Esophagus squamous epithelium (tissue), 4 donors: ENCODE data around the gene NPAT.

ENCODE experiments used
- POLR2A ChIP-seq, 4 donors: fragments of 450-650 bp; IDR thresholded peaks; one replicate each; pipeline ENCODE4 v1.6.1; 2017; ENCODE audit warnings: antibody characterized with exemption in 4 of 4, mild to moderate bottlenecking in 4 of 4, moderate library complexity in 3 of 4
- TF ChIP-seq, protein P1 (sequence below), 6 experiments: fragments of 450-650 bp in 4 of 6; fragments of 200-600 bp in 2 of 6; sonication (generic) in 2 of 6; IDR thresholded peaks; one replicate each; pipeline ENCODE4 v1.5.1; 2016 to 2019; ENCODE audit warnings: antibody characterized with exemption in 6 of 6, mild to moderate bottlenecking in 4 of 6, moderate library complexity in 4 of 6

DNA sequence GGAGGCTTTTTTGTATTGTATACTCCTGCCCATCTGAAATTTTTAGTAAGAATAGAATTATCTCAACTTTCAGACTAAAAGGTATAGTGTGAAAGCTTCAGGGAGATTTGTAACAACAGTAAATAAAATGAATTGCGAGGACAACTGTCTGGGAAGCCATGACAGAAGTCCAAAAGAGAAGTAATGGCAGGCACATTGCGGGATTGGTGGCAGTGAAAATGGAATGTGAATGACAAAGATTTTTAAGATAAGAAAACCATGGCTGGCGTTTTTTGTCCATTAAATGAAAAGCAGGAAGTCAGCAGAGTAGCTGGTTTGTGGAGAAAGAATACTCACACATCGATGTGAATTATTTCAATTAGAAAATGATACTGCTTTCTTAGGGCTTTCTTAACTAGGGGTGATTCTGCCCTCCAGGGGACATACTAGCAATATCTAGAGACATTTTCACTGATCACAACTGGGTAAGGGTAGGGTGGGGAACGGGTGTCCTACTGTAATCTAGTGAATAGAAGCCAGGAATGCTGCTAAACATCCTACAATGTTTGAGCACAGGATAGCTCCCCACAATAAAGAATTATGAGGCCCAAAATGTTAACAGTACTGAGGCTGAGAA, 1.6 kb downstream of the NPAT start:
- TF ChIP-seq, protein P1, sequence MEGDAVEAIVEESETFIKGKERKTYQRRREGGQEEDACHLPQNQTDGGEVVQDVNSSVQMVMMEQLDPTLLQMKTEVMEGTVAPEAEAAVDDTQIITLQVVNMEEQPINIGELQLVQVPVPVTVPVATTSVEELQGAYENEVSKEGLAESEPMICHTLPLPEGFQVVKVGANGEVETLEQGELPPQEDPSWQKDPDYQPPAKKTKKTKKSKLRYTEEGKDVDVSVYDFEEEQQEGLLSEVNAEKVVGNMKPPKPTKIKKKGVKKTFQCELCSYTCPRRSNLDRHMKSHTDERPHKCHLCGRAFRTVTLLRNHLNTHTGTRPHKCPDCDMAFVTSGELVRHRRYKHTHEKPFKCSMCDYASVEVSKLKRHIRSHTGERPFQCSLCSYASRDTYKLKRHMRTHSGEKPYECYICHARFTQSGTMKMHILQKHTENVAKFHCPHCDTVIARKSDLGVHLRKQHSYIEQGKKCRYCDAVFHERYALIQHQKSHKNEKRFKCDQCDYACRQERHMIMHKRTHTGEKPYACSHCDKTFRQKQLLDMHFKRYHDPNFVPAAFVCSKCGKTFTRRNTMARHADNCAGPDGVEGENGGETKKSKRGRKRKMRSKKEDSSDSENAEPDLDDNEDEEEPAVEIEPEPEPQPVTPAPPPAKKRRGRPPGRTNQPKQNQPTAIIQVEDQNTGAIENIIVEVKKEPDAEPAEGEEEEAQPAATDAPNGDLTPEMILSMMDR (IDR thresholded peaks at IDR 0.05): no peak
- TF ChIP-seq POLR2A (IDR thresholded peaks at IDR 0.05): no peak
